KBM-7 (cell line): ENCODE results near the gene VWA5B1.
"Not testable (repeated sequence)": the region's sequence is repeated elsewhere in the genome, so short reads cannot be mapped to it uniquely, and the experiment has no call there.

ENCODE experiments used
- DNase-seq: peaks from one replicate; pipeline ENCODE4 v3.0.0-alpha.2; 2015
- in situ Hi-C: fragments of 300-500 bp; cut with MboI; formaldehyde crosslinking; loops from 2 replicates; pipeline ENCODE4 v1.14.3; 2020; ENCODE audit warnings: low sequenced_read_pairs, low pct_unique_long_range_greater_than_20kb, mixed read lengths

VWA5B1 gene

GRCh38 chr1:20276485-20277159 lies 14.1 kb upstream of the VWA5B1 start:
- no peak for DNase-seq
- in situ Hi-C loops, result no loop called here

GRCh38 chr1:20278692-20279130 lies 12.0 kb upstream of the VWA5B1 start:
- in situ Hi-C loops, result no loop called here
- DNase-seq, result no peak

GRCh38 chr1:20279509-20279908 lies 11.2 kb upstream of the VWA5B1 start:
- in situ Hi-C loops, result no loop called here
- no peak for DNase-seq

- no peak for DNase-seq
- in situ Hi-C loops, result no loop called here
These were observed 10.3 kb upstream of the VWA5B1 start for GRCh38 chr1:20280341-20280740.

GRCh38 chr1:20280906-20281305 lies 9.8 kb upstream of the VWA5B1 start:
- no peak for DNase-seq
- in situ Hi-C loops, result no loop called here

- in situ Hi-C loops, result no loop called here
- DNase-seq, result no peak
These were observed 8.9 kb upstream of the VWA5B1 start for GRCh38 chr1:20281801-20282200.

GRCh38 chr1:20282533-20282932 lies 8.1 kb upstream of the VWA5B1 start:
- in situ Hi-C loops, result no loop called here
- no peak for DNase-seq

GRCh38 chr1:20284046-20284445 lies 6.6 kb upstream of the VWA5B1 start:
- no peak for DNase-seq
- in situ Hi-C loops, result no loop called here

- no peak for DNase-seq
- in situ Hi-C loops, result no loop called here
These were observed 6.0 kb upstream of the VWA5B1 start for GRCh38 chr1:20284625-20285024.

GRCh38 chr1:20285510-20285909 lies 5.2 kb upstream of the VWA5B1 start:
- in situ Hi-C loops, result no loop called here
- no peak for DNase-seq

- DNase-seq, in situ Hi-C loops: not testable (repeated sequence)
These were observed 3.0 kb upstream of the VWA5B1 start for GRCh38 chr1:20287696-20288095.

- no peak for DNase-seq
- in situ Hi-C loops, result no loop called here
These were observed 990 bp downstream of the VWA5B1 start for GRCh38 chr1:20291645-20292084.

GRCh38 chr1:20298626-20299025 lies 8.0 kb downstream of the VWA5B1 start:
- in situ Hi-C loops, result no loop called here

GRCh38 chr1:20301463-20302107 lies 10.9 kb downstream of the VWA5B1 start:
- in situ Hi-C loops, result no loop called here
- no peak for DNase-seq

More at GRCh38 chr1:20298626-20299025, 8.0 kb downstream of the VWA5B1 start:
- DNase-seq, result no peak

GRCh38 chr1:20302108-20302471 lies 11.4 kb downstream of the VWA5B1 start:
- no peak for DNase-seq
- in situ Hi-C loops, result no loop called here

GRCh38 chr1:20307026-20307425 lies 16.4 kb downstream of the VWA5B1 start:
- DNase-seq, result no peak
- in situ Hi-C loops, result no loop called here

GRCh38 chr1:20308569-20308968 lies 17.9 kb downstream of the VWA5B1 start:
- DNase-seq, result no peak
- in situ Hi-C loops, result no loop called here

GRCh38 chr1:20311289-20311688 lies 20.6 kb downstream of the VWA5B1 start:
- DNase-seq, result no peak
- in situ Hi-C loops, result no loop called here

GRCh38 chr1:20312310-20312709 lies 21.6 kb downstream of the VWA5B1 start:
- in situ Hi-C loops, result no loop called here
- DNase-seq, result no peak

- DNase-seq, result no peak
- in situ Hi-C loops, result no loop called here
These were observed 22.1 kb downstream of the VWA5B1 start for GRCh38 chr1:20312818-20313217.

GRCh38 chr1:20317471-20317870 lies 26.8 kb downstream of the VWA5B1 start:
- in situ Hi-C loops, result no loop called here
- no peak for DNase-seq
